DND-41 (cell line): ENCODE data around the gene CADPS.

ENCODE experiments used
- CTCF ChIP-seq: IDR thresholded peaks from 2 replicates; pipeline ENCODE4 v1.5.1; 2012; ENCODE audit warnings: borderline replicate concordance, low read length, moderate library complexity, mild to moderate bottlenecking; ENCODE audit not compliant: poor library complexity, severe bottlenecking; ENCODE audit errors: extremely low read depth
- EZH2 ChIP-seq: IDR thresholded peaks from 3 replicates; pipeline ENCODE4 v1.6.1; 2012; ENCODE audit warnings: borderline replicate concordance, low read depth, mild to moderate bottlenecking, moderate library complexity, low read length, inconsistent platforms; ENCODE audit not compliant: severe bottlenecking

DNA sequence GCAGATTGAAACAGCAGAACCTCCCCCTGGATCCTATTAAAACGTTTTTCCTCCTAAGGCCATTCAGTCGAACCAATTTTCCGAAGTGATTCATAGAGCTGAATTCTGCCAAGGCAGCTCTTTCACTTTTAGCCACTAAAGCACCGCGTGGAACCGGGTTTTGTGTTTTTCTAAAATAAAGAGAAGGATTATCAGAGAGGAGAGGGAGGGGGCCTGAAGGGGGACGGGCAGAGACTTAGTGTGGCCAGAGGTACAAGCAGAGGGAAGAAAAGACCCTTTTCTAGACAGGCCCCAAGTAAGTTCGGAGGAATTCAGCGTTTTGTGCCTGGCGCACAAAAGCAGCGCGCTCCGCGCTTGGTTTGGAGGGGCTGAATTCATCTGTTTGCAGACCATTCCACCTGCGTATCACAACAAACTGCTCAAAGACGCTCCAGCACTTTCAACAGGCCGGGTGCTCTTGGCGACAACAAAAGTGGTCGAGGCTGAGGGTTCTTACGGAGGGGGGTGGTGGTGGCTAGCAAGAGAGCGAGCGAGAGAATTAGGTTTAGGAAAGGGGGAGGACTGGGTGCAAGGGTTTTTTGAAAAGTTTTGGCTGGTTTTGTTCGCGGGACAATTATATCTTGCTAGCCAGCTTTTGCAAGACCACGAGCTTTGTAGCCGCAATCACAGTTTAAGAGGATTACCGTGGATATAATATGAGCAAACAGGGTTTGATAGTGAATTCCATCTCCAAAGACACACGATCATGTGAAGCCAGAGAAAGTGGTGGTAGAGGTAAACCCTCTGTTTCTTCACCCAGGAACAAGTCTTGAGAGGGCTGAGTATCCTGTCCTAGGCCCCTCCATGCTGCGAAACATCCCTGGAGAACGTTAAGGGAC lies 500.6 kb downstream of the CADPS start:
- TF ChIP-seq CTCF = no peak
- no peak for TF ChIP-seq EZH2
